ENCODE data around the gene TMEM255B.

- TF ChIP-seq BHLHE40 (IDR thresholded peaks at IDR 0.05; ENCODE audit: borderline replicate concordance) (no peak), ZNF384 (IDR thresholded peaks at IDR 0.05) (no peak), FOXM1 (IDR thresholded peaks at IDR 0.05; ENCODE audit: borderline replicate concordance) (no peak), CTBP1 (IDR thresholded peaks at IDR 0.05; ENCODE audit: borderline replicate concordance) (no peak), PKNOX1 (IDR thresholded peaks at IDR 0.05) (no peak), FOXK2 (IDR thresholded peaks at IDR 0.05) (no peak), ELF4 (IDR thresholded peaks at IDR 0.05) (no peak), SP1 (IDR thresholded peaks at IDR 0.05) (no peak), HDGF (IDR thresholded peaks at IDR 0.05; ENCODE audit: borderline replicate concordance) (no peak), ARNT (IDR thresholded peaks at IDR 0.05) (no peak), NFRKB (IDR thresholded peaks at IDR 0.05) (no peak)
Observed at GRCh38 chr13:113736258-113736731, 22.7 kb upstream of the TMEM255B start.
